IPS-18a (cell line): ENCODE results near the gene PLSCR1.
"Not testable (repeated sequence)": the region's sequence is repeated elsewhere in the genome, so short reads cannot be mapped to it uniquely, and the experiment has no call there.

Experiments
- H3K27ac ChIP-seq: one replicate; pipeline ENCODE4 v1.5.1; 2013; ENCODE audit warnings: low read length
- H3K27me3 ChIP-seq: one replicate; pipeline ENCODE4 v1.6.1; 2013; ENCODE audit warnings: mild to moderate bottlenecking, low read length; ENCODE audit not compliant: control insufficient read depth, insufficient read depth
- H3K36me3 ChIP-seq: one replicate; pipeline ENCODE4 v1.6.1; 2013; ENCODE audit warnings: low read depth, low read length; ENCODE audit not compliant: control insufficient read depth
- H3K4me1 ChIP-seq: one replicate; pipeline ENCODE4 v1.6.1; 2013; ENCODE audit warnings: low read depth, low read length; ENCODE audit not compliant: control insufficient read depth
- H3K4me3 ChIP-seq: one replicate; pipeline ENCODE4 v1.5.1; 2013; ENCODE audit warnings: low read length
- H3K9ac ChIP-seq: one replicate; pipeline ENCODE4 v1.6.1; 2013; ENCODE audit warnings: mild to moderate bottlenecking, low read length, moderate library complexity
- H3K9me3 ChIP-seq: one replicate; pipeline ENCODE4 v1.6.1; 2013; ENCODE audit warnings: low read depth, low read length; ENCODE audit not compliant: control insufficient read depth

PLSCR1 gene

DNA sequence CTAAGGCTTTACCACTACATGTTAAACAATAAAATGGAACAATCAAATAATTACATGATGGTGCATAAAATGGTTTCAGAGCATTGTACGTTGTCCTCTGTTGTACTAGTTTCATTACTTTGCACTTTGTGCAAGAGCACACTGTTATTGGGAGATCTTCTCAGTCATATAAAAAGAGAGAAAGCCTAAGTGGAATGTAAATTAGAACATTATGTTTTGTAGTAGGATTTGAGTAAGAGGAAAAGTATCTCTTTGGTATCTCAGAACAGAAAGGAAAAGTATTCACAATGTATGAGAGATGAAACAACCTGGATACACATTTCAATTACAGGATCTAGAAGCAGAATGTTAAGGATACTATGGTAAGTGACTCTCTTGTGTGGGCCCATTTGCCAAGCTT is 48.2 kb downstream of the PLSCR1 start:
- Histone ChIP-seq H3K4me1 (no peaks in the 10 kb centered on the region), H3K9me3 (no peaks in the 10 kb centered on the region), H3K27me3 (no peaks in the 10 kb centered on the region), H3K36me3 (no peaks in the 10 kb centered on the region), H3K27ac (no peak overlapping the region), H3K9ac (no peak overlapping the region), H3K4me3 (no peak overlapping the region)

- no peak overlapping the region for H3K4me3 ChIP-seq
- no peaks in the 10 kb centered on the region for H3K36me3 ChIP-seq
- no peak overlapping the region for H3K27ac ChIP-seq
- H3K4me1 ChIP-seq: no peaks in the 10 kb centered on the region
- H3K9me3 ChIP-seq: no peaks in the 10 kb centered on the region
- no peak overlapping the region for H3K9ac ChIP-seq
- H3K27me3 ChIP-seq: no peaks in the 10 kb centered on the region
These were observed 50.6 kb downstream of the PLSCR1 start for GRCh38 chr3:146493761-146494160.

- Histone ChIP-seq H3K27ac (no peak overlapping the region), H3K27me3 (no peaks in the 10 kb centered on the region), H3K36me3 (no peaks in the 10 kb centered on the region), H3K9me3 (no peaks in the 10 kb centered on the region), H3K4me1 (no peaks in the 10 kb centered on the region), H3K4me3 (no peak overlapping the region), H3K9ac (no peak overlapping the region)
These were observed 51.2 kb downstream of the PLSCR1 start for GRCh38 chr3:146493221-146493620.

- H3K9me3 ChIP-seq: no peaks in the 10 kb centered on the region
- no peak overlapping the region for H3K9ac ChIP-seq
- no peaks in the 10 kb centered on the region for H3K36me3 ChIP-seq
- H3K4me3 ChIP-seq: no peak overlapping the region
- H3K27ac ChIP-seq: no peak overlapping the region
- H3K4me1 ChIP-seq: no peaks in the 10 kb centered on the region
- no peaks in the 10 kb centered on the region for H3K27me3 ChIP-seq
These were observed 53.1 kb downstream of the PLSCR1 start for GRCh38 chr3:146491303-146491702.

DNA sequence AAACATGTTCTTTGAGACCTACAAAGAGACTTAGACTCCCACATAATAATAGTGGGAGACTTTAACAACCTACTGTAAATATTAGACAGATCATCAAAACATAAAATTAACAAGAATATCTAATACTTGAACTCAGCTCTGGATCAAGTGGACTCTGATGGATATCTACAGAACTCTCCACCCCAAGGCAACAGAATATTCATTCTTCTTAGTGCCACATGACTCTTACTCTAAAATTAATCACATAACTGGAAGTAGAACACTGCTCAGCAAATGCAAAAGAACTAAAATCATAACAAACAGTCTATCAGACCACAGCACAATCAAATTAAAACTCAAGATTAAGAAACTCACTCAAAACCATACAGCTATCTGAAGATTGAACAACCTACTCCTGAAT is 59.1 kb downstream of the PLSCR1 start:
- H3K9me3 ChIP-seq: no peaks in the 10 kb centered on the region
- no peak overlapping the region for H3K27ac ChIP-seq
- no peaks in the 10 kb centered on the region for H3K36me3 ChIP-seq
- H3K9ac ChIP-seq: no peak overlapping the region
- H3K4me1 ChIP-seq: no peaks in the 10 kb centered on the region
- H3K4me3 ChIP-seq: no peak overlapping the region
- H3K27me3 ChIP-seq: no peaks in the 10 kb centered on the region

GRCh38 chr3:146476094-146476740 is 68.2 kb downstream of the PLSCR1 start:
- Histone ChIP-seq H3K27me3 (no peaks in the 10 kb centered on the region), H3K9me3 (no peaks in the 10 kb centered on the region), H3K9ac (no peak overlapping the region), H3K4me3 (no peak overlapping the region), H3K27ac (no peak overlapping the region), H3K4me1 (no peaks in the 10 kb centered on the region), H3K36me3 (no peaks in the 10 kb centered on the region)

GRCh38 chr3:146474976-146475375 is 69.4 kb downstream of the PLSCR1 start:
- H3K27ac ChIP-seq, H3K4me3 ChIP-seq, H3K9me3 ChIP-seq, H3K4me1 ChIP-seq, H3K27me3 ChIP-seq, H3K9ac ChIP-seq, H3K36me3 ChIP-seq: not testable (repeated sequence)

- Histone ChIP-seq H3K4me3 (no peak overlapping the region), H3K4me1 (no peaks in the 10 kb centered on the region), H3K27me3 (no peaks in the 10 kb centered on the region), H3K9ac (no peak overlapping the region), H3K9me3 (no peaks in the 10 kb centered on the region), H3K27ac (no peak overlapping the region), H3K36me3 (no peaks in the 10 kb centered on the region)
These were observed 70.7 kb downstream of the PLSCR1 start for GRCh38 chr3:146473726-146474125.

- Histone ChIP-seq H3K9ac (no peak overlapping the region), H3K27me3 (no peaks in the 10 kb centered on the region), H3K36me3 (no peaks in the 10 kb centered on the region), H3K9me3 (no peaks in the 10 kb centered on the region), H3K4me3 (no peak overlapping the region), H3K27ac (no peak overlapping the region), H3K4me1 (no peaks in the 10 kb centered on the region)
These were observed 71.8 kb downstream of the PLSCR1 start for GRCh38 chr3:146472611-146473010.

GRCh38 chr3:146471012-146471411 is 73.4 kb downstream of the PLSCR1 start:
- H3K9ac ChIP-seq: no peak overlapping the region

DNA sequence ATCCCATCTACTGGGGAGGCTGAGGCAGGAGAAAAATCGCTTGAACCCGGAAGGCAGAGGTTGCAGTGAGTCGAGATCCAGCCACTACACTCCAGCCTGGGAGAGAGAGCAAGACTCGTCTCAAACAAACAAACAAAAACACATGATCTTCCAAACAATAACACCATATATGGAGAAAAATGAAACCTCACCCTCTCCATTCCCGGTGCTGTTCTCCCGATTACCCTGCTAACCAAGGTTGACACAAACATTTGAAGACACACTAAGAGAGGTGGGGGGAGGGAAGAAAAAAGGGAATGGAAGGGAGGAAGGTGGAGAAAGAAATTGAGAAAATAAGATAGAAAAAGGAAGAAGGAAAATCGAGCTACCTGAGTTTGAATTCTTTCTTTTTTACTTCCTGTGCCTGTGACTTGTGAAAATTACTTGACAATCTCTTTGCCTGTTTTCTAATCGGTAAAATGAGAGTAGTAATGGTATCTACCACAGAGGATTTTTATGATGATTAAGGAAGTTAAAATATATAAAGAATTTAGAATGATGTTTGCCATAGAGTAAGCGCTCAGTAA is 73.9 kb downstream of the PLSCR1 start:
- Histone ChIP-seq H3K36me3 (no peaks in the 10 kb centered on the region), H3K4me1 (no peaks in the 10 kb centered on the region), H3K27ac (no peak overlapping the region), H3K4me3 (no peak overlapping the region), H3K27me3 (no peaks in the 10 kb centered on the region), H3K9ac (no peak overlapping the region), H3K9me3 (no peaks in the 10 kb centered on the region)

More at GRCh38 chr3:146471012-146471411, 73.4 kb downstream of the PLSCR1 start:
- Histone ChIP-seq H3K36me3 (no peaks in the 10 kb centered on the region), H3K4me1 (no peaks in the 10 kb centered on the region), H3K27me3 (no peaks in the 10 kb centered on the region), H3K4me3 (no peak overlapping the region), H3K27ac (no peak overlapping the region), H3K9me3 (no peaks in the 10 kb centered on the region)
